Measurements from ENCODE around the gene HPN. TPM values are rescaled to one million over a fixed set of nuclear protein-coding genes. Genes with fewer than 3 reads are reported as not detected.

HPN gene
- total and polyA plus RNA-seq, 2 donors (not counting 3 experiments of a cell fraction or from before 2014, with no cell fraction given), result 0.10 TPM; not detected in 1

DNA sequence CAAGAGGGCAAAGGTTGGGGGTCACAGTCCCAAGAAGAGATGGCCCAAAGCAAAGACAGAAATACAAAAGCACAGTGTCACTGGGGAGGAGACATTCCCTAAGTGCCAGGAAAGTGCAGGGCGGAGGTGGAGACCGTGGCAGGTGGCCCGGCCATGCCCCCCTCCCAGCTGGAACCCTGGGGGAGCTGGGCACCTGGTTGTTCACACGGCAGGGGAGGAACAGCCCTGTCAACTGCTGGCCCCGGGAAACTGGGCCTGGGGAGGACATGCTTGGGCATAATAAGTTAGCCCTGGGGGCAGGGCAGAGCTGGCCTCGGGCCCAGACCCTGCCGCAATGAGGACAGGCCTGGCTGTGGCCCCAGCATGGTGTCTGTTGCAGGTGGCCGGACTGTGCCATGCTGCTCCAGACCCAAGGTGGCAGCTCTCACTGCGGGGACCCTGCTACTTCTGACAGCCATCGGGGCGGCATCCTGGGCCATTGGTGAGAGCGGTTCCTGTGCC is 7.4 kb downstream of the HPN start:
- Histone ChIP-seq H2AFZ (ENCODE audit: low read depth, low read length) (no peak overlapping the region), H3K4me2 (ENCODE audit: insufficient read depth, low read length) (no peak overlapping the region), H3K4me3 (replicated peaks in 1 of 3; ENCODE audit: insufficient read depth in 1 of 3, low read depth in 1 of 3, low read length in 3 of 3) (no peak overlapping the region), H3K36me3 (ENCODE audit: control insufficient read depth in 2 of 2, extremely low read depth in 1 of 2, insufficient read depth in 2 of 2, low read length in 2 of 2) (no peaks in the 10 kb centered on the region), H4K20me1 (replicated peaks; ENCODE audit: control insufficient read depth, extremely low read depth, insufficient read depth, low read length) (no peaks in the 10 kb centered on the region), H3K9ac (replicated peaks; ENCODE audit: extremely low read depth, insufficient read depth, low read length) (no peak overlapping the region), H3K27ac (ENCODE audit: insufficient read depth, low read depth, low read length) (no peak overlapping the region), H3K9me3 (replicated peaks; ENCODE audit: control insufficient read depth, insufficient read depth, low read length) (no peaks in the 10 kb centered on the region), H3K27me3 (ENCODE audit: control insufficient read depth in 2 of 2, insufficient read depth in 2 of 2, low read length in 2 of 2) (no peaks in the 10 kb centered on the region), H3K4me1 (ENCODE audit: control insufficient read depth, extremely low read depth, insufficient read depth, low read length) (no peaks in the 10 kb centered on the region), H3K9me1 (replicated peaks; ENCODE audit: control insufficient read depth, extremely low read depth, insufficient read depth, low read length) (no peaks in the 10 kb centered on the region), H3K79me2 (ENCODE audit: control insufficient read depth, insufficient read depth, low read length) (no peaks in the 10 kb centered on the region)
- dilution Hi-C loops (cut with MboI; ENCODE audit: extremely low pct_ligation_motif_present, low sequenced_read_pairs), result no loop called here
- no TSS peak for BruUV-seq (replicated peaks)
- no peak for DNase-seq (ENCODE audit: low read depth, low spot score)
- FAIRE-seq, result no peak
- CTCF ChIA-PET, result interaction anchor here (1.8 kb wide), 1 partner anchor 18 kb away, joined by 6 read pairs; no protein-coding TSS in a partner anchor
- TF ChIP-seq EZH2 (IDR thresholded peaks at IDR 0.05; ENCODE audit: borderline replicate concordance, low read depth, low read length, severe bottlenecking) (no peak), FOS (IDR thresholded peaks at IDR 0.05; ENCODE audit: borderline replicate concordance, insufficient read depth, low read length) (no peak), POLR2AphosphoS5 (IDR thresholded peaks at IDR 0.05; ENCODE audit: insufficient read depth, low read depth, low read length) (no peak), MYC (IDR thresholded peaks at IDR 0.05; ENCODE audit: low read depth, low read length) (no peak)
- TF ChIP-seq, protein P1, sequence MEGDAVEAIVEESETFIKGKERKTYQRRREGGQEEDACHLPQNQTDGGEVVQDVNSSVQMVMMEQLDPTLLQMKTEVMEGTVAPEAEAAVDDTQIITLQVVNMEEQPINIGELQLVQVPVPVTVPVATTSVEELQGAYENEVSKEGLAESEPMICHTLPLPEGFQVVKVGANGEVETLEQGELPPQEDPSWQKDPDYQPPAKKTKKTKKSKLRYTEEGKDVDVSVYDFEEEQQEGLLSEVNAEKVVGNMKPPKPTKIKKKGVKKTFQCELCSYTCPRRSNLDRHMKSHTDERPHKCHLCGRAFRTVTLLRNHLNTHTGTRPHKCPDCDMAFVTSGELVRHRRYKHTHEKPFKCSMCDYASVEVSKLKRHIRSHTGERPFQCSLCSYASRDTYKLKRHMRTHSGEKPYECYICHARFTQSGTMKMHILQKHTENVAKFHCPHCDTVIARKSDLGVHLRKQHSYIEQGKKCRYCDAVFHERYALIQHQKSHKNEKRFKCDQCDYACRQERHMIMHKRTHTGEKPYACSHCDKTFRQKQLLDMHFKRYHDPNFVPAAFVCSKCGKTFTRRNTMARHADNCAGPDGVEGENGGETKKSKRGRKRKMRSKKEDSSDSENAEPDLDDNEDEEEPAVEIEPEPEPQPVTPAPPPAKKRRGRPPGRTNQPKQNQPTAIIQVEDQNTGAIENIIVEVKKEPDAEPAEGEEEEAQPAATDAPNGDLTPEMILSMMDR (IDR thresholded peaks at IDR 0.05; ENCODE audit: extremely low read depth in 1 of 2, insufficient read depth in 1 of 2, low read depth in 1 of 2, low read length in 2 of 2), result no peak
- TF ChIP-seq, protein P2, sequence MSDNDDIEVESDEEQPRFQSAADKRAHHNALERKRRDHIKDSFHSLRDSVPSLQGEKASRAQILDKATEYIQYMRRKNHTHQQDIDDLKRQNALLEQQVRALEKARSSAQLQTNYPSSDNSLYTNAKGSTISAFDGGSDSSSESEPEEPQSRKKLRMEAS (IDR thresholded peaks at IDR 0.05; ENCODE audit: insufficient read depth, insufficient read length), result no peak
- POLR2A ChIA-PET, result no interaction called here
- intact Hi-C loops (cut with micrococcal nuclease), result no loop called here
